Activated B cell treated with CpG ODN at 0.5 μM for 24 hours (primary cell): ENCODE measurements around the gene MMP15. TPM values are rescaled to one million over a fixed set of nuclear protein-coding genes. Genes with fewer than 3 reads are reported as not detected.

ENCODE experiments used
- ATAC-seq: fragments of 200-7000 bp; cut with Tn5 transposase; one replicate; pipeline ENCODE4 v1.10.0; 2021; ENCODE audit warnings: low read depth, mild to moderate bottlenecking, moderate library complexity
- CTCF ChIA-PET: fragments of 350-600 bp; sonication (Branson Sonifier 250); formaldehyde crosslinking; loops from one replicate; lab custom pipeline; 2021; ENCODE audit warnings: antibody characterized with exemption; lab: Charles Lee
- POLR2A ChIA-PET: fragments of 350-600 bp; sonication (Branson Sonifier 250); formaldehyde crosslinking; loops from one replicate; lab custom pipeline; 2021; ENCODE audit warnings: antibody characterized with exemption; lab: Charles Lee
- DNase-seq: peaks from one replicate; pipeline ENCODE4 v3.0.0; 2022
- H3K27ac Mint-ChIP-seq: one replicate; pipeline ENCODE4 v1.8.0; 2020; ENCODE audit warnings: mixed read lengths
- H3K27me3 Mint-ChIP-seq: one replicate; pipeline ENCODE4 v1.8.0; 2021; ENCODE audit warnings: mixed read lengths
- H3K36me3 Mint-ChIP-seq: one replicate; pipeline ENCODE4 v1.8.0; 2021; ENCODE audit warnings: low read depth, mixed read lengths
- H3K4me1 Mint-ChIP-seq: one replicate; pipeline ENCODE4 v1.8.0; 2021; ENCODE audit warnings: mixed read lengths
- H3K4me3 Mint-ChIP-seq: one replicate; pipeline ENCODE4 v1.8.0; 2020; ENCODE audit warnings: mild to moderate bottlenecking, mixed read lengths
- H3K9me3 Mint-ChIP-seq: one replicate; pipeline ENCODE4 v1.8.0; 2020; ENCODE audit warnings: mixed read lengths
- CTCF ChIP-seq: fragments of 200-600 bp; IDR thresholded peaks from one replicate; pipeline ENCODE4 v1.8.0; 2022; ENCODE audit warnings: antibody characterized with exemption, mild to moderate bottlenecking
- intact Hi-C: fragments of 100-400 bp; cut with micrococcal nuclease; formaldehyde crosslinking; loops from one replicate; pipeline ENCODE4 v1.15.1; 2024
- total RNA-seq: library from RNA; stranded (reverse); gene quantifications from 2 replicates; pipeline ENCODE4 v1.2.3, GENCODE V29; 2022

MMP15 gene
- total RNA-seq, 1 donor from 2014 or later = 0.60 TPM

- intact Hi-C loops = no loop called here
- peaks cover 14% of the 10 kb centered on the region for H3K4me1 Mint-ChIP-seq
- ChIA-PET CTCF (no interaction called here), POLR2A (no interaction called here)
- DNase-seq (no peak), ATAC-seq (no peak)
- no peaks in the 10 kb centered on the region for H3K36me3 Mint-ChIP-seq
- H3K4me3 Mint-ChIP-seq = peak overlapping the region; percentile 91
- no peak overlapping the region for H3K27ac Mint-ChIP-seq
- no peak for TF ChIP-seq CTCF
- peaks cover 4% of the 10 kb centered on the region for H3K27me3 Mint-ChIP-seq
- H3K9me3 Mint-ChIP-seq = no peaks in the 10 kb centered on the region
Observed at GRCh38 chr16:57986196-57986595, 39.4 kb upstream of the MMP15 start.

- peaks cover 14% of the 10 kb centered on the region for H3K4me1 Mint-ChIP-seq
Observed at GRCh38 chr16:57987441-57988177, 37.9 kb upstream of the MMP15 start.

GRCh38 chr16:57988929-57989328 is 36.6 kb upstream of the MMP15 start:
- POLR2A ChIA-PET = no interaction called here
- no peak for TF ChIP-seq CTCF
- CTCF ChIA-PET = no interaction called here
- Mint-ChIP-seq H3K4me3 (no peak overlapping the region), H3K27me3 (no peaks in the 10 kb centered on the region), H3K4me1 (peaks cover 14% of the 10 kb centered on the region), H3K27ac (no peak overlapping the region), H3K36me3 (no peaks in the 10 kb centered on the region), H3K9me3 (no peaks in the 10 kb centered on the region)
- no peak for DNase-seq
- no peak for ATAC-seq
- intact Hi-C loops = no loop called here

More at GRCh38 chr16:57987441-57988177, 37.9 kb upstream of the MMP15 start:
- POLR2A ChIA-PET = no interaction called here
- H3K36me3 Mint-ChIP-seq = no peaks in the 10 kb centered on the region
- no peaks in the 10 kb centered on the region for H3K9me3 Mint-ChIP-seq
- intact Hi-C loops = no loop called here
- no peak overlapping the region for H3K27ac Mint-ChIP-seq
- ATAC-seq (no peak), DNase-seq (no peak)
- CTCF ChIA-PET = no interaction called here
- H3K4me3 Mint-ChIP-seq = no peak overlapping the region
- no peaks in the 10 kb centered on the region for H3K27me3 Mint-ChIP-seq
- TF ChIP-seq CTCF = no peak

- no peak overlapping the region for H3K4me3 Mint-ChIP-seq
- CTCF ChIA-PET = no interaction called here
- POLR2A ChIA-PET = interaction anchor here (1.0 kb wide), 1 partner anchor 8 kb away, joined by 3 read pairs; no protein-coding TSS in a partner anchor
- intact Hi-C loops = no loop called here
- H3K27me3 Mint-ChIP-seq = no peaks in the 10 kb centered on the region
- no peak for TF ChIP-seq CTCF
- H3K4me1 Mint-ChIP-seq = peaks cover 9% of the 10 kb centered on the region
- no peak for ATAC-seq
- H3K36me3 Mint-ChIP-seq = peaks cover 12% of the 10 kb centered on the region
- H3K27ac Mint-ChIP-seq = no peak overlapping the region
- H3K9me3 Mint-ChIP-seq = no peaks in the 10 kb centered on the region
- DNase-seq = no peak
Observed at GRCh38 chr16:57991551-57992059, 33.9 kb upstream of the MMP15 start.

- ChIA-PET POLR2A (interaction anchor here (1.0 kb wide), 1 partner anchor 8 kb away, joined by 3 read pairs; no protein-coding TSS in a partner anchor), CTCF (no interaction called here)
- no peak for TF ChIP-seq CTCF
- no peaks in the 10 kb centered on the region for H3K27me3 Mint-ChIP-seq
- H3K27ac Mint-ChIP-seq = no peak overlapping the region
- no peak for DNase-seq
- intact Hi-C loops = no loop called here
- no peak overlapping the region for H3K4me3 Mint-ChIP-seq
- peaks cover 9% of the 10 kb centered on the region for H3K4me1 Mint-ChIP-seq
- no peak for ATAC-seq
- H3K9me3 Mint-ChIP-seq = no peaks in the 10 kb centered on the region
- peaks cover 16% of the 10 kb centered on the region for H3K36me3 Mint-ChIP-seq
Observed at GRCh38 chr16:57992084-57992483, 33.5 kb upstream of the MMP15 start.
